ENCODE data around the gene C18orf63.
"Not testable (repeated sequence)": the region's sequence is repeated elsewhere in the genome, so short reads cannot be mapped to it uniquely, and the experiment has no call there.

C18orf63 gene

DNA sequence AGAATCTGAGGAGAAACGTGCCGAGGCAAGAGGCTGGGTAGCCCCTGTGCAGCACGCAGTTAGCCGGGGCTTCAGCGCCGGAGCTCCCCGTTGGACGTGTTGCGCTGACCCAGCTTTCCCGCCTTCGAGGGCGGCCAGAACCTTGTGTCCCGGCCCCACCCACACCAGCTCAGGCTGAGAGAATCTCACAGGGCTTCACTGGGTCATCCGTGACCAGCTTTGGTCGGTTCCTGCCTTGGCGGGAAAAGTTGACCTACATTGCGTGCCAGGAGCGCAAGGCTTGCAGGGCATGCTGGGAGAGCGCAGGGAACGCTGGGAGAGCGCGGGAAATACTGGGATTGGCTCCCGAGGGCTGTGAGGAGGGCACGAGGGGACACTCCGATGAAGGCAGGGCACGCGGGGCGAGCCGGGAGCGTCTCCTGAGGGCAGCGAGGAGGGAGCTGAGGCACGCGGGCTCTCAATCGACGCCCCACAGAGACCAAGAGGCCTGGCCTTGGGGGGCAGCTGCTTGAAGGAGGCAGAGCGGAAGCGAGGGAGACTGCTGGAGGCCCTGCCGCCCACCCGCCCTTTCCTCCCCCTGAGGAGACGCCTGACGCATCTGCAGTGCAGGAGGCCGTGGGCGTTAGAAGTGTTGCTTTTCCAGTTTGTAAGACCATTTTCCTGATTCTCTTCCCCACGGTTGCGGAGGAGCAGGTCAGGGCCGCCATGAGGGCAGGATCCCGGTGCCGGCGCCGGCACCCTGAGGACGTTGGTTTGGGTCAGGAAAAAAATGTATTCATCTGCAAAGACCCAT, at the start of gene C18orf63:
TSS of gene C18orf63 (plus strand) at position 376 of the 793 bp plus-strand sequence. CDS start 2,027 bp downstream, outside the sequence.
- DNase-seq (ENCODE audit: low read depth in 2 of 2) = no peak

DNA sequence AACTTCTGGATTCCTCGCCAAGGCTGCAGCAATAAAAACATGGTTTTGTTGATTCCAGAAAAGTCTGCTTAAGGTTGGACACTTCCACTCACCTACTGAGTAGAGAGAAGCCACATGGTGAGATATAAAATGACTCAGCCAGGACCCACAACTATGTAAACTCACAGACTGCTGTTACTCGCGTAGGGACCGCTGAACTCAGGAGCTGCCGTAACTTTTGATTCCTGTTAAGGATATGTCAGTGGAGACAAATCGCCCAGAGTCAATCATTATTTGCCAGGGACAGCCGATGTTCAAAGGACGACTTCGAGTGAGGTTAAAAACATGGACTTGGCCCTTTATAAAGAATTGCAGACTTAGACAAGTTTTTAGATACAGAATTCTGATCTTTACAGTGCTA, 49.5 kb upstream of the C18orf63 start:
- DNase-seq (ENCODE audit: low read depth in 2 of 2) = no peak

DNA sequence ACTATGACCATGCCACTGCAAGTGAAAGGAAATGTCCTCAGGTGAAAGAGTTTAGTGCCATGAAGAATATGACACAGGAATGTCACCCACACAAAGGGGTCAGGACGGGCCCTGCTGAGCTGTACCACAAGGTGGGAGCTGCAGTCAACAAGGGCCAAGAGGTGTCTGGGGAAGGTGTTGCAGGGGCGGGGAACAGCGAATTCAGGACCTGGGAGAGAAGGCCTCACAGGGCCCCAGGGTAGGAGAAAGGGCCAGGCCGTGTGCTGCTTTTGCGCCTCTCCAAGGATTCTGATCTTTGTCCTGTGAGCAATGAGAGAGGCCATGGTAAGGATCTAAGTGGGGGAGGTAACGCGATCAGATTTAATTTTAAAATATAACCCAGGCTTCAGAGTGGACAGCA, 47.5 kb upstream of the C18orf63 start:
- DNase-seq (ENCODE audit: low read depth in 2 of 2) = no peak

DNA sequence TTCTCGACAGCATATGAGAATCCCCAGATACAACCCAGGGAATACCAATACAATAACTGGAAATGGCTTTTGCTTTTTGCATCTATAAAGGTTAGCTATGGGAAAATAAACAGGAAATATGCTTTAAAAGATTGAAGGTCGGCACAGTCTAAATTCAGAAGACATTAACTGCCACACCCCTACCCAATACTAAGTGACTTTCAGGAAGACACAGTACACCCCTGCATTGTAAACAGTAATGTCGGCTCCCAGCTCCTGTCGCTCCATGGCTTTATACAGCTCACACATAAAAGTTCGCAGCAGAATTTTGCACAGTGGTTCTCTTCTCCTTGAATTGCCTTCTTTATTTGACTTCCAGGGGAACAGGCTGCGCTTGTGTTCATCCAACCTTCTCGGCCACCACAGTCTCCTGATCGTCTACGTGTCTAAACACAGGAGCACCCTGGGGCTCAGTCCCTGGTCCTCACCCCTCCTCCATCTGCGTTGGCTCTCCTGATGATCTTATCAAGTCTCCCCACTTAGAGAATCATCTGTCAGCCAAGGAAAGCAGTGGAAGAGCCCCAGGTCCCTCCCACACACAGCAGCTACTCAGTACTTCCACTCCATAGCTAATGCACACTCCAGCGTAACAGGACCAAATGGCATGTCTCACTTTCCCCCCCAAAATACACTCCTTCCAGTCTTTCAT, 46.6 kb upstream of the C18orf63 start:
- no peak for DNase-seq (ENCODE audit: low read depth in 2 of 2)

DNA sequence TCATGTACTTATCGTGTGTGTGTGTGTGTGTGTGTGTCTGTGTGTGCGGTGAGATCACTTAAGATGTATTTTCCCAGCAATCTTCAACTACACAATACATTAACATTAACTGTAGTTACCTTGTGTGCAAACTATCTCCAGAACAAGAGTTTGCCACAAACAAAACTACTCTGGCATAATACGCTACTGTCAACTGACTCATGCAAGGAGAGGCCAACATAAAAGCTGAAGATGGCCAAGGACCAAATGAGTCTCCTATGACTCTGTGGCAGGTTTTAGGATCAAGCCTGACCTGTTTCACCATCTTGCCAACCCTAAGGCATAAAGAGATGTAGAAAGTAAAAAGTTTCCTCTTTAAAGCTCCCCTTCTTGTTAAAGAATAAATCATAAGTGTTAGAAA, 44.0 kb upstream of the C18orf63 start:
- DNase-seq (ENCODE audit: low read depth in 2 of 2) = no peak

DNA sequence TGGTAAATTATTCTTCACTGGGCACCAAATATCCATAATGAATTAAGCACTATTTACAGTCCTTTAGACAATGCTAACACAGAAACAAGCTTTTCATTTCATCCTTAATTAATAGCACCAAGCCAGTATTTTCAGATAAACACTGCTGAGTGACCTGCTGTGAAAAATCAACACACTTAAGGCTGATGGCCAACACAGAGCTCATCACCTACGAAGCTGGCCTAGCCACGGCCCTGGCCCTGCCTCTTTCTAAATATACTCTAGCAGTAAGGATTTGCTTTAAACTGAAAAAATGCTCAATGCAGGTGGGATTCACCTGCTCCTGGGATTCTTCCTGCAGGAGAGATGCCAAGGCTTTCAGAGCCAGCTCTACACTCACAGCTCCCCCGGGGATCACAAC, 42.2 kb upstream of the C18orf63 start:
- no peak for DNase-seq (ENCODE audit: low read depth in 2 of 2)

DNA sequence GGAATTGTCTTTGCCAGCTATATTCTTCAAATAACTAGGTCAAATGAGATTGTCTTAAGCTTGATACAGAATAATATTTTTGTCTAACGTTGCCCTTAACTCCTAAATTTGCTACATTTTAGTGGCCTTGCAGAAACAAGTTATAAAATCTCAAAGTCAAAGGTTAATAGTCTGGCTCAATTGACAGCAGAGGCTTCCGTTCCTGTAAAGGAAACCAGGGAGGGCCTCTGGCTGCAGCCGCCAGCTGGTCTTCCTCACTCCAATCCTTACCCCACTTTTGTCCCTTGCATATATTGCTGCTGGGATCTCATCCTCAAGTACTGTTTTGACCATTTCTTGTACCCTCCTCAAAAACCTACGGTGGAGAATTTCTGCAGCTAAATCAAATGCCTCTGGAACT, 40.9 kb upstream of the C18orf63 start:
- no peak for DNase-seq (ENCODE audit: low read depth in 2 of 2)

DNA sequence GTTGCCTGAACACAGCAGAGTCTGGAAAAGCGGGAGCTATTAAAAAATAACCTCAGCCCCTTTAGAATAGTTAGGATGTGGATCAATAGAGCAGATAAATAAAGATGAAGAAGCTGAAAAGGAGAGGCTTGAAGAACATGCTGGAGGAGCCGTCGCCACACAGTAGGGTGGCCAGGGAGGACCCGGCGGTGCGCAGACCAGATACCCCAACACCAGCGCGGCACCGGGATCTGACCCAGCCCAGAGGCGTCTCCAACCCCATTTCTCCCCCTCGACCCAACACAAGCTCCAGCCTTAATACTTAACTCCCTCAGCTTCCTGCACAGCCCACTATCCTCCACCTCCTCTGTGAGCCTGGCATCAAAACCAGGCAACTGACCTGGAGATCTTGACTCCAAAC, 39.9 kb upstream of the C18orf63 start:
- DNase-seq (ENCODE audit: low read depth in 2 of 2) = no peak

DNA sequence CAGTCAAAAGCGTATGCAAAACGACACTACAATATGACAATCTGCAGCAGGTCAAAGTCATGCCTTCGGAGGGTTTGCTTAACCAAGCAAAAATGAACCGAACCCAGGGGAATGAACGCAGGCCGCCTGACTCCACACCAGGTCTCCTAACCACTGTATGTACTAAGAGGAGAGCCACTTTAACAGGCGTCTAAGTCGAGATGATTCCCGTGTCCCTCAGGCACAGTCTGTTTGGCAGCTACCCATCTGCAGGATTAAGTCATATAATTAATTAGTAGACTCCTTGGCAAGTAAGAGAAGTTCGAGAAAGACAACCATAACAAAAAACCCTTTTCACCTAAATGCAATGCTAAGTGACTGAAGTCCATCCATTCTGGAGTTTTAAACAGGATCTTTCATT, 39.0 kb upstream of the C18orf63 start:
- no peak for DNase-seq (ENCODE audit: low read depth in 2 of 2)

DNA sequence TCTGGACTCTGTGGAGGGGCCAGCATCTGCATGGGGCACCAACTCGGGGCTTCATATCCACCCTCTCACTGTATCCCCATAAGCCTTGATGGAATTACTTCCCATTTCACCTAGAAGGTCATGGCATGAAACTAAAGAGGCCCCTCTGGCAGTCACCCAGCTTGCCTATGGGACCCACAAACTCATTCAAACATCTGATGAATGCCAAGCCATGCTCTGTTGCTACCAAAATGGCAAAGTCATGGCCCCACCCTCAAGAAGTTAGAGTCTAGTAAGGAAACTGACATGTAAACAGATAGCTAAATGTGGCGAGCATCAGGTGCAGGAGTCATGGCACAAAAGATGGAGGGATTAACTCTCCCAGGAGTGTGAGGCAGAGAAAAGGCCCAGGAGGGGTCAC, 38.3 kb upstream of the C18orf63 start:
- no peak for DNase-seq (ENCODE audit: low read depth in 2 of 2)

DNA sequence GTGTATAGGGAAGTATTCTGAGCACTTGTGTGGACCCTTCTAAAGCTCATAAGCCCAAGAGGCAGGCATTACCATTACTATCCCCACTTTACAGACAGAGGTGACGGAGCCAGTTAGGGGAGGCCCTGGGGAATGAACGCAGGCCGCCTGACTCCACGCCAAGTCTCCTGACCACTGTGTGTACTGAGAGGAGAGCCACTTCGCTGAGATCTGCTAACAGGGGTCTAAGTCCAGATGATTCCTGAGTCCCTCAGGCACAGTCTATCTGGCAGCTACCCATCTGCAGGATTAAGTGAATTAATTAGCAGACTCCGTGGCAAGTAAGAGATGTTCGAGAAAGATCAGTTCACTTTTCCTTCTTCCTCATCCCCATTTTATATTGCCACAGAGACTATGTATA, 37.6 kb upstream of the C18orf63 start:
- DNase-seq (ENCODE audit: low read depth in 2 of 2) = no peak

DNA sequence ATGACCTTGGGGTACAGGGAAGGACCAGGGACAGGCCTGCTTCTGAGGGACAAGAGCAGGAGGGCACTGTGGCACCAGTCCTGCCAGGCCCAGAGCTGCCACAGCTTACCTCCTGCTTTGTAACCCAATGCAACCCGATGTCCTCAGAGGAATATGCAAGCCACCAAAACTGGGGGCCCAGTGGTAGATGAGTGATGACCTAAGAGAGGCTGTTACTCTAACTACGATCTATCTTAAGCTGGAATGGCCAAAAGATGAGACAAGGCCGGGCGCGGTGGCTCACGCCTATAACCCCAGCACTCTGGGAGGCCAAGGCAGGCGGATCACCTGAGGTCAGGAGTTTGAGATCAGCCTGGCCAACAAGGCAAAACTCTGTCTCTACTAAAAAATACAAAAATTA, 36.7 kb upstream of the C18orf63 start:
- no peak for DNase-seq (ENCODE audit: low read depth in 2 of 2)

DNA sequence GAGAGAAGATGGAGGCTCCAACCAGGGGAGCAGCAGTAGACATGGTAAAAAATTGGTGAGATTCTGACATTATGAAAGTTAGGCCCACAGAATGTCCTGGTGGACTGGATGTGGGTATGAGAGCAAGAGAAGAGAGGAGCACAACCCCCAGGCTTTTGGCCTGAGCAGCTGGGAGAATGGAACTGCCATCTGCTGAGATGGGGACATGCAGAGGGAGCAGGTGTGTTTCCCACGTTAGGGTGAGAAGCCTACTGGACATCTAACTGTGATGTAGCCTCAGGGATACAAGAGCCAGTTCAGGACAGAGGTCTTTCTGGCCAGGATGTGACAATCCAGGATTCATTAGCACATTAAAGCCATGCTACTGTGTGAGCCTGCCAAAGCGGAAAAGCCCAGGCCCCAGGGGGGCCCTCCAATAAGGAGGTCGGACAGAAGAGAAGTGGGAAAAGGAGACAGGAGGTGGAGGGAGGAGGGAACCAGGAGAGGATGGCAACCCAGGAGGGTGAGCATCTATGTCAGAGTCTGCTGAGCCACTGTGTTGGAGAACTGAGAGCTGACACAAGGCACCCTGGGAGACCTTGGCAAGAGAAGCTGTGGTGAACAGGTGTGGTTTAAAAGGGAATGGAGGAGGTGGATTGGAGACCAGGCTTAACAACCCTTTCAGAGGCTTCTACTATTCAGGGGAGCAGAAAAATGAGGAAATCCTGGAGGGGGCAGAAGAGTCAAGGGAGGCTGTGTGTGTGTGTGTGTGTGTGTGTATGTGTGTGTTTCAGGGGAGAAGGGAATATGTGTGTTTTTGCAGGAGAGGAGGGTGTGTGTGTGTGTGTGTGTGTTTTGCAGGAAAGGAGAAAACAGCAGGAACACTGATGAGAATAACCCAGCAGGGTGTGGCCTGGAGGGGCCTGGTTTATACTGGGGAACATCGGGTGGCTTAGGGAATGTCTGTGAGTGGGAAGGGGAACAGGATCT, 34.3 kb upstream of the C18orf63 start:
- DNase-seq (ENCODE audit: low read depth in 2 of 2) = no peak

DNA sequence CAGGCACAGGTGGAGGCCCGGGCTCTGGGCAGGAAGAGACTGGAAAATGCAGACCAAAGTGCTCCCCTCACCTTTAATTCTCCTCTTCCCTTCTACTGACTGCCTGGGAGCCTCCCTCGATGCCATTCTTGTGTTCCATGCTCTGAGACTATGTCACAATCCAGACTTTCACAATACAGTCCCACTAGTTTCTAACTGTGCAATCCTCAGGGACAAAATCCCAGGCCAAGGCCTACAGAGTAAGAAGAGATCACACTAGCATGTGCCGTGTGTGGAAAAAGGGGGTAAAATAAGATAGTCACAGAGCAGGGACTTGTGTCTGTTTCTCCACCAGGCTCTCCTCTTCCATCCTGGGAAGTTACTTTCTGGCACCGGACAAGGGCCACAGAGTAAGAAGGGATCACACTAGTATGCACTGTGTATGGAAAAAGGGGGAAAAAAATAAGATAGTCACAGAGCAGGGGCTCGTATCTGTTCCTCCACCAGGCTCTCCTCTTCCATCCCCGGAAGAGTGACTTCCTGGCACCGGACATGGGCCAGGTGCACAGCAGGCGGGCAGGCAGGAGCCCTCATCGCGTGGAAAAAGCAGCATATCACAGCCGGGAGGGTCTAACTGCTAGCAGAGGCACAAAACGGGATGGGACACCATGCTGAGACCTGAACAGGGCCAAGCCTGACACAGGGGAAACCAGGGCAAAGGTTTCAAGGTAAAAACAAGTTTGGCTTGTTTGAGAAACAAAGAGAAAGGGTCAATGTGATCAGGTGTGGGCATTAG, 33.5 kb upstream of the C18orf63 start:
- no peak for DNase-seq (ENCODE audit: low read depth in 2 of 2)

DNA sequence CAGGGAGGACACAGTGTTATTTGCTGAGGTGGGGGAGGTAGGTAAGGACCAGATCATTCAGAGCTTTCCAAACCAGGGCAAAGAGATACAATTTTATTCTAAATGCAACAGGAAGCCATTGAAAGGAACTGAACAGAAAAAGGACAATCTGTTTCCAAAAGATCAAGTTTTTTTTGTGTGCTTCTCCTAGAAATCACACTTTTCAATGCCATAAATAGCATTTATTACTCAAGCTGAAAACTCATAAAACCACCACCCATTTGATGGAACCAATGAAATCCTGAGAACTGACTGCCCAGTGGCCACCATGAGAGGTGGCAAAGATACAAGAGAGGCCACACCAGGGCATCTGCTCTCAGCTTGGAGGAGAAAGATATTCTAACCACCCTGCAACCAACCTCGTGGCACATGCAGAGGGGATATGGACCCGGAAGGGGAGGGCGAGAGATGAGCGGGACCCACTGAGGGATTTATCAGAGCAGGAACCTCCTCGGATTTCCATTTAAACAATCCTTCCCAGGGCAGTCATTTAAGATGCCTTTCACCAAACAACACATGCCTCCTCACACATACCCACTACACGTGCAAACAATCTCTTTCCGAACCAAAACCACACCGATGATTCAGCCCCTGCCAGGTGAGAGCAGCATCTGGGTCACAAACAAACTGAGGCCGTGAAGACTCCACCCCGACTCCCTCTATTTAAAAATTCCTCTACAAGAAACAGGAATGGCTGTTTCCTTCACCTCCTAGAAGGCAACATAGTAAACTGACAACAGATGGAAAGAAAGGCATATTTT, 32.7 kb upstream of the C18orf63 start:
- no peak for DNase-seq (ENCODE audit: low read depth in 2 of 2)

DNA sequence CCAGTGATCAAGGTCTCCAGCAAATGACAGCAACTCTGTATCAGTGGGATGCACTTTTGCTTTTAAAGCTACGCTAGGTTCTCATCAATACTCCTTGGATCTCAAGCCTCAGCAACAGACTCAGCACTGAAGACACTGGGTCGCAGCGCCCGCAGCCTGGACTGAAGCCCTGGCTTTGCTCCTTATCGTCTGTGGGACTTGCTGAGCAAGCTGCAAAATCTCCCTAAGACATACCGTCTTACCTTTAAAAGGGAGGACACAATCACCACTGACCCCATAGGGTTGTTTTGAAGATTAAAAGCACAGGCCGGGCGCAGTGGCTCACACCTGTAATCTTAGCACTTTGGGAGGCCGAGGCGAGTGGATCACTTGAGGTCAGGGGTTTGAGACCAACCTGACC, 32.0 kb upstream of the C18orf63 start:
- DNase-seq (ENCODE audit: low read depth in 2 of 2) = no peak

DNA sequence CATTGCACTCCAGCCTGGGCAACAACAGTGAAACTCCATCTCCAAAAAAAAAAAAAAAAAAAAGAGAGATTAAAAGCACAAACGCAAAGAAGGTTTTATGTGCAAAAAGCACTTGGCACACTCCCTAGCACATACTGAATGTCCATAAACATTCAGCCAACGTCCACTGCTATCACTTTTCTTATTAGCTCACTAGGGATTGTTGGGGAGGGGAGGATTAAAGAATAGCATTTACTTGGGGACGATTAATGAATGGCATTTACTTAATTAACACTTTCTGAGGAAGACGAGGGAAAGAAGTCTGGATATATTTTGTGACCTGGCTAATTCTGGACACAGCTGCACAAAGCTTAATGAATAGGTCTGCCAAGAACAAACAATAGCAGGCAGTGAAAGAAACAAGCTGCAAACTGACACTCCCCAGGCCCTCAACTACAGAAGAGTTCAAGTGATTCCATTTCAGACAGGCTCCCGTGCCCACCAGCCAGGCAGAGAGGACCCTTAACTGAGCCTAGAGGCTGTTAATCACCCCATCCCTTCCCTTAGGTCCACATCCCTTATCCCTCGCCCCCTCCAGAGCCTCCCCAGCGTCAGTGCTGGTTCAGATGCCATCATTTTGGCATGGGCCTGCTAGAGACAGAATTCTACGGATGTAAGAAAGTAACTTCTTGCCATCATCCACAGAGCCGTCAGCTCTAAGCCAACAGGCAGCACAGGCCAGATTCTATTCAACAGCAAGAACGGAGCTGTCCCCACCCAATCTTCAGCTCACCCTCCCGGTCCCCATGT, 31.3 kb upstream of the C18orf63 start:
- DNase-seq (ENCODE audit: low read depth in 2 of 2) = no peak

DNA sequence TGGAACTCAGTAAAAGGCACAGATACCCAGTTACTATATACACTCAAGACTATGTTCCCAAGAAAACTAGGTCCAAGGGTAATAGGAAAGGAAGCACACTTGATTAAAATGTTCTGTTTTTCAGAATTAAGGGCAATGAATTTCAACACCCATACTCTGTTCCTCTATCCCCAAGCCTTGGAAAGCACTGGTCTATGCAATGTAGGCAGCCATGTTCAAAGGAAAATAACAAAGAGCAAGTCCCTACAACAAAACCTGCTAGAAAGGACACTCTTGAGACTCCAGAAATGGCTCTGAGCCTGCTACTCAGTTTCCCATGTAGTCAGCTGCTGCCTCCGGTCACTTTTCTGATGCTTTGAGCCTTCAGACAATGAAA, 30.7 kb upstream of the C18orf63 start:
- no peak for DNase-seq (ENCODE audit: low read depth in 2 of 2)

DNA sequence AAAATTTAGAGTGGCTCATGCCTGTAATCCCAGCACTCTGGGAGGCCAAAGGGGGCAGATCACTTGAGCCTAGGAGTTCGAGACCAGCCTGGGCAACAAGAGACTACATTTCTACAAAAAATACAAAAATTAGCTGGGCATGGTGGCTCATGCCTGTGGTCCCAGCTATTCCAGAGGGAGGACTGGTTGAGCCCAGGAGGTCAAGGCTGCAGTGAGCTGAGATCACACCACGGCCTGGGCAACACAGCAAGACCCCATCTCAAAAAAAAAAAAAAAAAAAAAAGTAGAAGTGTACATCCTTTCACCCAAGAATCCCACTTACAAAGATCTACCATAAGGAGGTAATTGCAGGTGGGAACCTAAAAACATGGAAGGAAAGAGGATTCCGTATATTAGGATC, 30.1 kb upstream of the C18orf63 start:
- DNase-seq (ENCODE audit: low read depth in 2 of 2) = not testable (repeated sequence)
